K562 (cell line): ENCODE data around the gene SERINC5. TPM values are rescaled to one million over a fixed set of nuclear protein-coding genes. Genes with fewer than 3 reads are reported as not detected.
A peak's percentile ranks its signal among the peaks of the same experiment; 100 is the strongest.

Experiments used
- ATAC-seq: fragments of 200-7000 bp; cut with Tn5 transposase; 3 replicates; pipeline ENCODE4 v1.9.1; 2020; ENCODE audit warnings: moderate library complexity
- BruUV-seq: library from RNA; stranded (reverse); fragments of 400-500 nt; replicated peaks from 2 replicates; lab custom pipeline; 2021; lab: Mats Ljungman, UMichigan
- CTCF ChIA-PET: fragments of 300-600 bp; formaldehyde crosslinking; extraction: SDS; loops from one replicate; lab custom pipeline; 2021; ENCODE audit warnings: low intra/inter-chr PET ratio; lab: Yijun Ruan, JAX
- POLR2A ChIA-PET: fragments of 300-600, 350-650 bp; sonication (Branson Sonifier 250); formaldehyde crosslinking; extraction: SDS; loops from one replicate; lab custom pipeline; 2021; ENCODE audit warnings: antibody characterized with exemption, inconsistent platforms; lab: Yijun Ruan, JAX
- DNase-seq, 4 experiments: peaks; one replicate each; pipeline versions ENCODE4 v3.0.0 to v3.0.0-alpha.2; 2011 to 2018; ENCODE audit warnings: low spot score in 3 of 4, mixed read lengths in 3 of 4; ENCODE audit errors: extremely low read depth in 1 of 4
- FAIRE-seq: peaks from 2 replicates; lab custom pipeline; 2011; peaks lifted over from hg19 to GRCh38; lab: Jason Lieb, UNC
- H2AFZ ChIP-seq: 2 replicates; pipeline ENCODE4 v1.6.0; 2011; ENCODE audit warnings: low read depth, low read length, control low read depth, inconsistent platforms
- H3K27ac ChIP-seq: fragments of 200-600 bp; 3 replicates; pipeline ENCODE4 v1.8.0; 2011; ENCODE audit warnings: low read depth, mild to moderate bottlenecking, control low read depth, inconsistent platforms, low read length, moderate library complexity, mixed read lengths; ENCODE audit errors: extremely low read depth
- H3K27me3 ChIP-seq, 2 experiments: fragments of 300-600 bp in 1 of 2; 2 replicates in 1 of 2; 3 replicates in 1 of 2; pipeline versions ENCODE4 v1.6.0 to v1.8.0; 2011; ENCODE audit warnings: inconsistent platforms in 2 of 2, low read length in 2 of 2, mild to moderate bottlenecking in 1 of 2, mixed read lengths in 1 of 2, moderate library complexity in 1 of 2; ENCODE audit not compliant: control insufficient read depth in 2 of 2, insufficient read depth in 2 of 2
- H3K36me3 ChIP-seq: fragments of 300-600 bp; 3 replicates; pipeline ENCODE4 v1.8.0; 2011; ENCODE audit warnings: mild to moderate bottlenecking, low read length, inconsistent platforms; ENCODE audit not compliant: control insufficient read depth, insufficient read depth
- H3K4me1 ChIP-seq, 2 experiments: fragments of 200-600 bp in 1 of 2; replicated peaks in 1 of 2; 2 replicates in 1 of 2; 3 replicates in 1 of 2; pipeline versions ENCODE4 v1.5.1 to v1.8.0; 2011; ENCODE audit warnings: inconsistent platforms in 2 of 2, low read length in 2 of 2, mild to moderate bottlenecking in 1 of 2, mixed read lengths in 1 of 2, moderate library complexity in 1 of 2; ENCODE audit not compliant: control insufficient read depth in 2 of 2, insufficient read depth in 2 of 2
- H3K4me2 ChIP-seq: 2 replicates; pipeline ENCODE4 v1.6.1; 2011; ENCODE audit warnings: low read length, control low read depth, inconsistent platforms, mixed read lengths; ENCODE audit not compliant: insufficient read depth
- H3K4me3 ChIP-seq: fragments of 200-600 bp; sonication (generic), shearing (Covaris generic); 2 replicates; pipeline ENCODE4 v1.5.1; 2016; ENCODE audit warnings: control low read depth, inconsistent platforms
- H3K79me2 ChIP-seq: fragments of 200-600 bp; 3 replicates; pipeline ENCODE4 v1.8.0; 2011; ENCODE audit warnings: low read length, inconsistent platforms; ENCODE audit not compliant: control insufficient read depth, insufficient read depth
- H3K9ac ChIP-seq, 2 experiments: 2 replicates each; pipeline versions ENCODE4 v1.6.0 to v1.6.1; 2011; ENCODE audit warnings: low read depth in 2 of 2, low read length in 2 of 2, control low read depth in 1 of 2, inconsistent platforms in 1 of 2, mild to moderate bottlenecking in 1 of 2, mixed read lengths in 1 of 2; ENCODE audit not compliant: insufficient read depth in 1 of 2
- H3K9me1 ChIP-seq: one replicate; pipeline ENCODE4 v1.6.0; 2011; ENCODE audit warnings: inconsistent platforms, mild to moderate bottlenecking, low read length, moderate library complexity; ENCODE audit not compliant: control insufficient read depth, insufficient read depth
- H3K9me3 ChIP-seq: replicated peaks from 2 replicates; pipeline ENCODE4 v1.5.1; 2011; ENCODE audit warnings: low read depth, low read length, inconsistent platforms; ENCODE audit not compliant: control insufficient read depth, insufficient read depth
- H4K20me1 ChIP-seq: replicated peaks from 2 replicates; pipeline ENCODE4 v1.6.1; 2011; ENCODE audit warnings: low read length, inconsistent platforms, mixed read lengths; ENCODE audit not compliant: control insufficient read depth, insufficient read depth
- CC2D1A ChIP-seq: fragments of 450-650 bp; IDR thresholded peaks from 2 replicates; pipeline ENCODE4 v1.6.1; 2017; ENCODE audit warnings: mild to moderate bottlenecking
- KHSRP ChIP-seq: fragments of 450-650 bp; IDR thresholded peaks from 2 replicates; pipeline ENCODE4 v1.6.1; 2017
- PRPF4 ChIP-seq: fragments of 200-400 bp; formaldehyde crosslinking; IDR thresholded peaks from one replicate; pipeline ENCODE4 v1.6.1; 2017; ENCODE audit warnings: low read length, low read depth, mild to moderate bottlenecking; ENCODE audit not compliant: insufficient read depth, poor library complexity, severe bottlenecking
- SMC3 ChIP-seq: conservative IDR thresholded peaks from 2 replicates; pipeline ENCODE4 v1.6.1; 2011; ENCODE audit warnings: low read depth, low read length, improper control_type of control experiment; ENCODE audit not compliant: insufficient read depth
- SREBF2 ChIP-seq: sonication (generic); formaldehyde crosslinking; IDR thresholded peaks from 2 replicates; pipeline ENCODE4 v1.4.0; 2020; ENCODE audit warnings: mild to moderate bottlenecking, missing genetic modification reagents
- ZNF280B ChIP-seq: fragments of 250-450 bp; sonication (Bioruptor Pico); IDR thresholded peaks from 2 replicates; pipeline ENCODE4 v1.5.1; 2021; ENCODE audit warnings: mild to moderate bottlenecking
- ZNF561 ChIP-seq: fragments of 450-650 bp; formaldehyde crosslinking; conservative IDR thresholded peaks from 2 replicates; pipeline ENCODE4 v1.4.0; 2020; ENCODE audit warnings: mild to moderate bottlenecking, moderate library complexity
- WGBS: fragments of 100-300 bp; shearing (Covaris generic); methylation state at CpG from one replicate; pipeline ENCODE4 v1.1.6; 2016; ENCODE audit warnings: low coverage, mixed read lengths; ENCODE audit not compliant: insufficient coverage; ENCODE audit errors: missing lambda C conversion rate; 5-methylcytosine and 5-hydroxymethylcytosine counted together
- in situ Hi-C: fragments of 300-500 bp; cut with MboI; formaldehyde crosslinking; loops from 4 replicates; pipeline ENCODE4 v1.15.0; 2018; ENCODE audit warnings: inconsistent platforms, mixed read lengths
- intact Hi-C: fragments of 100-400 bp; cut with micrococcal nuclease; formaldehyde crosslinking; loops from 2 replicates; pipeline ENCODE4 v1.14.2; 2022
- polyA plus RNA-seq, 8 experiments: library from polyadenylated mRNA; depleted of rRNA in 4 of 8; stranded (reverse) in 5 of 8; unstranded in 3 of 8; fragments of >200 nt; fragmentation: Nextera tagmentation in 2 of 8; fragmentation: Illumina TruSeq in 1 of 8; extraction: Ambion mirVana in 2 of 8; extraction: Trizol in 1 of 8; gene quantifications; 2 replicates each; pipeline versions ENCODE4 v1.2.1 to v1.2.3, GENCODE V29; 2011 to 2014; ENCODE audit warnings: inconsistent platforms in 1 of 8, missing spikeins in 1 of 8
- total RNA-seq, 7 experiments: library from RNA; depleted of rRNA in 6 of 7; stranded (reverse); fragments of >200 nt in 6 of 7; fragmentation: Illumina TruSeq in 2 of 7; extraction: Trizol in 2 of 7; gene quantifications; 2 replicates each; pipeline versions ENCODE4 v1.2.1 to v1.2.3, GENCODE V29; 2011 to 2021; ENCODE audit warnings: low replicate concordance in 1 of 7
- TF ChIP-seq, protein P1 (sequence below): fragments of 450-650 bp; formaldehyde crosslinking; IDR thresholded peaks from 2 replicates; pipeline ENCODE4 v1.4.0; 2022; ENCODE audit warnings: missing genetic modification characterization
- TF ChIP-seq, protein P2 (sequence below): fragments of 150-350 bp; IDR thresholded peaks from 2 replicates; pipeline ENCODE4 v1.6.1; 2014; ENCODE audit warnings: low read depth, mild to moderate bottlenecking, low read length, borderline replicate concordance
- TF ChIP-seq, protein P3 (sequence below), 3 experiments: IDR thresholded peaks in 2 of 3; conservative IDR thresholded peaks in 1 of 3; 2 replicates each; pipeline ENCODE4 v1.5.1; 2011 to 2012; ENCODE audit warnings: low read length in 3 of 3, mild to moderate bottlenecking in 3 of 3, control low read depth in 2 of 3, improper control_type of control experiment in 1 of 3, inconsistent platforms in 1 of 3, low read depth in 1 of 3, mixed read lengths in 1 of 3, moderate library complexity in 1 of 3; ENCODE audit not compliant: insufficient read depth in 2 of 3

Gene SERINC5
- total and polyA plus RNA-seq, 9 of the 15 experiments (the other 6 are each of a cell fraction or from before 2014, with no cell fraction given) = 1.4 to 7.9 (median 3.7) TPM

GRCh38 chr5:80276186-80276585, 20.3 kb upstream of the SERINC5 start (continued):
- TF ChIP-seq ZNF561 (no peak), ZNF280B (no peak), PRPF4 (no peak), KHSRP (no peak), SREBF2 (CRISPR knock-in tag) (no peak)
- TF ChIP-seq, protein P1, sequence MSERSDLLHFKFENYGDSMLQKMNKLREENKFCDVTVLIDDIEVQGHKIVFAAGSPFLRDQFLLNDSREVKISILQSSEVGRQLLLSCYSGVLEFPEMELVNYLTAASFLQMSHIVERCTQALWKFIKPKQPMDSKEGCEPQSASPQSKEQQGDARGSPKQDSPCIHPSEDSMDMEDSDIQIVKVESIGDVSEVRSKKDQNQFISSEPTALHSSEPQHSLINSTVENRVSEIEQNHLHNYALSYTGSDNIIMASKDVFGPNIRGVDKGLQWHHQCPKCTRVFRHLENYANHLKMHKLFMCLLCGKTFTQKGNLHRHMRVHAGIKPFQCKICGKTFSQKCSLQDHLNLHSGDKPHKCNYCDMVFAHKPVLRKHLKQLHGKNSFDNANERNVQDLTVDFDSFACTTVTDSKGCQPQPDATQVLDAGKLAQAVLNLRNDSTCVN (CRISPR knock-in tag) = no peak

DNA sequence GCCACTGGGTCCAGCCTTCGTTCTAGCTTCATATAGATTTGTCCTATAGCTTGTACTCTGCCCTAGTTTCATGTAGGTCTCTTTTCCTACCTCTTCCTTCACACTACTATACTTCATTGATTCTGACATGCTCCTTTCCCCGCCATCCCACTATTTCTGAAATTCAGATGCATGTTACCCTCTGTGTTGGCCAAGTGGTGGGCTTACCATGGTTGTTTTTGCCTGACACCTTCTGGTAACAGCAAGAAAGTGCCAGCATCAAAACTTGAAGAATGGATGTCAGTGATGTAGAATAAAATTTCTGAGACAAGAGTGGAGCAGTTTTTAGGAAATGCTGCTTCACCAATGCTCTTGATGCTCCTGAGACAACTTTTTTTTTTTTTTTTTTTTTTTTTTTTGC, 19.5 kb upstream of the SERINC5 start:
- CTCF ChIA-PET = interaction anchor here (0.6 to 4.3 kb wide), 2 partner anchors 183 to 857 kb away, joined by 3 to 41 read pairs; no protein-coding TSS in a partner anchor
- Histone ChIP-seq H3K9ac (no peak overlapping the region), H4K20me1 (no peaks in the 10 kb centered on the region), H3K9me1 (no peaks in the 10 kb centered on the region), H2AFZ (no peak overlapping the region), H3K9me3 (no peaks in the 10 kb centered on the region), H3K4me3 (no peak overlapping the region), H3K36me3 (no peaks in the 10 kb centered on the region), H3K27me3 (no peaks in the 10 kb centered on the region; a peak in 1 of 5 replicates), H3K79me2 (no peaks in the 10 kb centered on the region), H3K4me1 (no peaks in the 10 kb centered on the region), H3K27ac (no peak overlapping the region), H3K4me2 (no peak overlapping the region)
- DNase-seq (peak in 2 of 4 experiments; percentile 19 to 41), FAIRE-seq (peak; percentile 88), ATAC-seq (peak; percentile 78)
- POLR2A ChIA-PET = no interaction called here
- no TSS peak for BruUV-seq
- intact Hi-C loops (loop anchor here (1.0 kb wide), 1 partner anchor 184 kb away; no protein-coding TSS in a partner anchor), in situ Hi-C loops (no loop called here)
- WGBS = 50% methylated on average over 2 of the region's 2 CpGs
- TF ChIP-seq, protein P2, sequence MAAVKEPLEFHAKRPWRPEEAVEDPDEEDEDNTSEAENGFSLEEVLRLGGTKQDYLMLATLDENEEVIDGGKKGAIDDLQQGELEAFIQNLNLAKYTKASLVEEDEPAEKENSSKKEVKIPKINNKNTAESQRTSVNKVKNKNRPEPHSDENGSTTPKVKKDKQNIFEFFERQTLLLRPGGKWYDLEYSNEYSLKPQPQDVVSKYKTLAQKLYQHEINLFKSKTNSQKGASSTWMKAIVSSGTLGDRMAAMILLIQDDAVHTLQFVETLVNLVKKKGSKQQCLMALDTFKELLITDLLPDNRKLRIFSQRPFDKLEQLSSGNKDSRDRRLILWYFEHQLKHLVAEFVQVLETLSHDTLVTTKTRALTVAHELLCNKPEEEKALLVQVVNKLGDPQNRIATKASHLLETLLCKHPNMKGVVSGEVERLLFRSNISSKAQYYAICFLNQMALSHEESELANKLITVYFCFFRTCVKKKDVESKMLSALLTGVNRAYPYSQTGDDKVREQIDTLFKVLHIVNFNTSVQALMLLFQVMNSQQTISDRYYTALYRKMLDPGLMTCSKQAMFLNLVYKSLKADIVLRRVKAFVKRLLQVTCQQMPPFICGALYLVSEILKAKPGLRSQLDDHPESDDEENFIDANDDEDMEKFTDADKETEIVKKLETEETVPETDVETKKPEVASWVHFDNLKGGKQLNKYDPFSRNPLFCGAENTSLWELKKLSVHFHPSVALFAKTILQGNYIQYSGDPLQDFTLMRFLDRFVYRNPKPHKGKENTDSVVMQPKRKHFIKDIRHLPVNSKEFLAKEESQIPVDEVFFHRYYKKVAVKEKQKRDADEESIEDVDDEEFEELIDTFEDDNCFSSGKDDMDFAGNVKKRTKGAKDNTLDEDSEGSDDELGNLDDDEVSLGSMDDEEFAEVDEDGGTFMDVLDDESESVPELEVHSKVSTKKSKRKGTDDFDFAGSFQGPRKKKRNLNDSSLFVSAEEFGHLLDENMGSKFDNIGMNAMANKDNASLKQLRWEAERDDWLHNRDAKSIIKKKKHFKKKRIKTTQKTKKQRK = no peak
- peak; percentile 73 for TF ChIP-seq CC2D1A
- TF ChIP-seq SMC3 = peak; percentile 66
- TF ChIP-seq, protein P3, sequence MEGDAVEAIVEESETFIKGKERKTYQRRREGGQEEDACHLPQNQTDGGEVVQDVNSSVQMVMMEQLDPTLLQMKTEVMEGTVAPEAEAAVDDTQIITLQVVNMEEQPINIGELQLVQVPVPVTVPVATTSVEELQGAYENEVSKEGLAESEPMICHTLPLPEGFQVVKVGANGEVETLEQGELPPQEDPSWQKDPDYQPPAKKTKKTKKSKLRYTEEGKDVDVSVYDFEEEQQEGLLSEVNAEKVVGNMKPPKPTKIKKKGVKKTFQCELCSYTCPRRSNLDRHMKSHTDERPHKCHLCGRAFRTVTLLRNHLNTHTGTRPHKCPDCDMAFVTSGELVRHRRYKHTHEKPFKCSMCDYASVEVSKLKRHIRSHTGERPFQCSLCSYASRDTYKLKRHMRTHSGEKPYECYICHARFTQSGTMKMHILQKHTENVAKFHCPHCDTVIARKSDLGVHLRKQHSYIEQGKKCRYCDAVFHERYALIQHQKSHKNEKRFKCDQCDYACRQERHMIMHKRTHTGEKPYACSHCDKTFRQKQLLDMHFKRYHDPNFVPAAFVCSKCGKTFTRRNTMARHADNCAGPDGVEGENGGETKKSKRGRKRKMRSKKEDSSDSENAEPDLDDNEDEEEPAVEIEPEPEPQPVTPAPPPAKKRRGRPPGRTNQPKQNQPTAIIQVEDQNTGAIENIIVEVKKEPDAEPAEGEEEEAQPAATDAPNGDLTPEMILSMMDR (IDR thresholded peaks at IDR 0.05 in 2 of 3, conservative IDR thresholded peaks at IDR 0.05 in 1 of 3; ENCODE audit: insufficient read depth in 2 of 3, low read depth in 1 of 3, low read length in 3 of 3) = peak; percentile 66 to 80 (median 67)
